Stimulated activated CD4-positive, alpha-beta T cell treated with anti-CD3 and anti-CD28 coated beads, Interleukin-4, amount 100 ng/mL, for 4 hours (primary cell): ENCODE data around the gene CTLA4.

Experiments
- DNase-seq, 2 experiments: peaks; one replicate each; pipeline ENCODE4 v3.0.0-alpha.2; 2020

Gene CTLA4

GRCh38 chr2:203867561-203868200 lies at the start of gene CTLA4:
Gene CTLA4 (plus strand): TSS chr2:203867771. CDS start chr2:203867943, 172 bp downstream.
- DNase-seq: peak in 1 of 2 experiments; percentile 27

- DNase-seq: no peak
Observed at GRCh38 chr2:203818656-203819055, 48.9 kb upstream of the CTLA4 start.

GRCh38 chr2:203819434-203820133 lies 48.0 kb upstream of the CTLA4 start:
- DNase-seq: no peak

GRCh38 chr2:203820969-203821368 lies 46.6 kb upstream of the CTLA4 start:
- DNase-seq: no peak

- DNase-seq: no peak
Observed at GRCh38 chr2:203822240-203822639, 45.3 kb upstream of the CTLA4 start.

GRCh38 chr2:203823173-203823572 lies 44.4 kb upstream of the CTLA4 start:
- DNase-seq: no peak

- no peak for DNase-seq
Observed at GRCh38 chr2:203824057-203824456, 43.5 kb upstream of the CTLA4 start.

GRCh38 chr2:203824603-203825002 lies 43.0 kb upstream of the CTLA4 start:
- DNase-seq: no peak

GRCh38 chr2:203826704-203827103 lies 40.9 kb upstream of the CTLA4 start:
- no peak for DNase-seq

- peak; percentile 28 to 30 for DNase-seq
Observed at GRCh38 chr2:203830304-203831055, 37.1 kb upstream of the CTLA4 start.

- no peak for DNase-seq
Observed at GRCh38 chr2:203835420-203835819, 32.2 kb upstream of the CTLA4 start.

- DNase-seq: no peak
Observed at GRCh38 chr2:203835892-203836800, 31.4 kb upstream of the CTLA4 start.

GRCh38 chr2:203840655-203841205 lies 26.8 kb upstream of the CTLA4 start:
- no peak for DNase-seq

- DNase-seq: no peak
Observed at GRCh38 chr2:203841654-203842053, 25.9 kb upstream of the CTLA4 start.

GRCh38 chr2:203842373-203842772 lies 25.2 kb upstream of the CTLA4 start:
- DNase-seq: no peak

- DNase-seq: no peak
Observed at GRCh38 chr2:203846490-203847105, 21.0 kb upstream of the CTLA4 start.

GRCh38 chr2:203849010-203849409 lies 18.6 kb upstream of the CTLA4 start:
- DNase-seq: no peak

GRCh38 chr2:203852760-203853159 lies 14.8 kb upstream of the CTLA4 start:
- DNase-seq: no peak

- no peak for DNase-seq
Observed at GRCh38 chr2:203853271-203853670, 14.3 kb upstream of the CTLA4 start.

- DNase-seq: no peak
Observed at GRCh38 chr2:203853722-203854121, 13.8 kb upstream of the CTLA4 start.

- no peak for DNase-seq
Observed at GRCh38 chr2:203855274-203855673, 12.3 kb upstream of the CTLA4 start.

GRCh38 chr2:203857656-203858055 lies 9.9 kb upstream of the CTLA4 start:
- no peak for DNase-seq
